OCI-M1 (cell line): ENCODE results near the gene MED22.
"Not testable (repeated sequence)": the region's sequence is repeated elsewhere in the genome, so short reads cannot be mapped to it uniquely, and the experiment has no call there.

Source experiments
- DNase-seq: peaks from one replicate; lab custom pipeline; 2025; lab: John Stamatoyannopoulos, UW

Gene MED22

DNA sequence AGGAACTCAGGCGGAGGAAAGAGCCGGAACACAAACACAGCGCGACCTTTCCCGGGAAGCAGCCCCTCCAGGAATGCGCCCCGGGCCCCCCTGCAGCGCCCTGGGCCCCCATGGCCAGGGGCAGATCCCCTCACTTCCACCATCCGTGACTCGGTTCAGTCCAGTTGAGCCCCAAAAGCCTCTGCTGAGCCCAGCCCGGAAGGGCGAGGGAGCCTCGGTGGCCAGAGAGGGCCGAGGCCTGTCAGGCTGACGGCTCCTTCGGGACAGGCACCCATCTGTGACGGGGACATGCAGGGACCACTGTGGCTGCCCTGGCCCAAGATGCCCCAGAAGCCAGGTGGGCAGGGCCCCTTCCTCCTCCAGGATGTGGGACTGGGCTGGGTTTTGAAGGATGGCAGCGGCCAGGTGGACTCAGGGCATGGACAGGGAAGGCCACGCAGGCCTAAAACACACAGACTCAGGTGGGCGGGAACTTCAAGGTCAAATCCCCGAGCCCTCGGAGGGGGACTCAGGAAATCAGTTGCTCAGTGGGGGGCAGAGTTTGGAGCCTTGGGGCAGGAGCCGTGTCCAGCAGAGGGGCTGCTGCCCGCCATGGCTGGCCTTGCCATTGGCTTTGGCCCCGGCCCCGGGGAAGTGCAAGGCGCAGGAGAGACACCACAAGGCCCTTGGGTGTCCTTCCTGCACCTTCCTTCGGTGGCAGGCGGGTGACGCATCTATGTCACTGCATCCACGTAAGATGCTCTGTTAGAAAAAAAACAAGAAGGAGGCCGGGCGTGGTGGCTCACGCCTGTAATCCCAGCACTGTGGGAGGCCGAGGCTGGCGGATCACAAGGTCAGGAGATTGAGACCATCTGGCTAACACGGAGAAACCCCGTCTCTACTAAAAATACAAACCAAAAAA, 43.2 kb downstream of the MED22 start:
- DNase-seq: no peak

DNA sequence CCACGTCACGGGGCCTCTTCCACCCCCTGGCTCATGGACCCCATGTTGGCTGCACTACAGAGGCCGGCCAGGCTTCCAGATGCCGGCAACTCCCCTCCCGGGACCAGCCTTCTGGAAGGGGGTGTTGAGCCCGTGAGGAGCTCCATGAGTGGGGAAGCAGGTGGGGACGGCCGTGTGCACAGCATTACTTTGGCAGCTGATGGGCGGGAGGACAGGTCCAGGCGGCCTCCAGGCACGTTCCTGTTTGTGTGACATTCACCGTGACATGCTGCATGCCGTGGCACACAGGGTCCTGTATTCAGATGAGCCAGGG, 43.8 kb downstream of the MED22 start:
- no peak for DNase-seq

DNA sequence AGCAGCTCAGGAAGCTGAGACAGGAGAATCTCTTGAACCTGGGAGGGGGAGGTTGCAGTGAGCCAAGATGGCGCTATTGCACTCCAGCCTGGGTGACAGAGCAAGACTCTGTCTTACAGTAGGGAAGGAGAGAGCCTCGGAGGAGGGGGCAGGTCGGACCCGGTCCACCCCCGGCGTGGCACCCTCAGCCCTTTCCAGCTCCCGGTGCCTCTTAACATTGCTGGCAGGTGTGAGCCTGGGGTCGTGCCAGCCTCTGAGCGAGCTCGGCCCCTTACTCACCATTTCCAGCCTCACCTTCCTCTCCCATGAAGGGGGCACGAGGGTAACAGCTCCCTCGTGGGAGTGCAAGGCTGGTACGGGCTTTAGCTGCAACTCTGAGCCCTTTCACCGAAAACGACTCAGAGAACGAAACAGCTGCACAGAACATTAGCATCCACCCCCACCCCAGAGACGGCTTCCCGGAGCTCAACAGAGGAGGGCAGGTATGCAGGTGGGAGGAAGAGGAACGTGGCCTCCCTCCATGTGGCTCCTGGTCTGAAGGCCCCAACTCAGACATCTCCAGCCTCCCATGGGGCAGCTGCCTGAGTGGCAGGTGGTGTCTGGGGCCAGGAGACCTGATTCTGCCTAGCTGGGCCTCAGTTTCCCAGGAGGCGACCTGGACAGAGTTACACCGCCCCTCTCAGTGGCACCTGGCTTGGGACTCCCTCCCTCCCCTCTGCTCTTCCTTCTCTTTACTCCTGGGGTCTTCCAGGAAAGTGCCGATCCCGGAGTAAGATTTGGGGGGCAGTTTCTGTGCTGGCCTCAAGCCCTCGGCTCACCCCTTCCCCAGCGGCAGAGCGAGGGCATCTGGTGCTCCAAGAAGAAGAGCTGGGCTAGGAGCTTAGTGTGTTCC, 44.4 kb downstream of the MED22 start:
- no peak for DNase-seq

DNA sequence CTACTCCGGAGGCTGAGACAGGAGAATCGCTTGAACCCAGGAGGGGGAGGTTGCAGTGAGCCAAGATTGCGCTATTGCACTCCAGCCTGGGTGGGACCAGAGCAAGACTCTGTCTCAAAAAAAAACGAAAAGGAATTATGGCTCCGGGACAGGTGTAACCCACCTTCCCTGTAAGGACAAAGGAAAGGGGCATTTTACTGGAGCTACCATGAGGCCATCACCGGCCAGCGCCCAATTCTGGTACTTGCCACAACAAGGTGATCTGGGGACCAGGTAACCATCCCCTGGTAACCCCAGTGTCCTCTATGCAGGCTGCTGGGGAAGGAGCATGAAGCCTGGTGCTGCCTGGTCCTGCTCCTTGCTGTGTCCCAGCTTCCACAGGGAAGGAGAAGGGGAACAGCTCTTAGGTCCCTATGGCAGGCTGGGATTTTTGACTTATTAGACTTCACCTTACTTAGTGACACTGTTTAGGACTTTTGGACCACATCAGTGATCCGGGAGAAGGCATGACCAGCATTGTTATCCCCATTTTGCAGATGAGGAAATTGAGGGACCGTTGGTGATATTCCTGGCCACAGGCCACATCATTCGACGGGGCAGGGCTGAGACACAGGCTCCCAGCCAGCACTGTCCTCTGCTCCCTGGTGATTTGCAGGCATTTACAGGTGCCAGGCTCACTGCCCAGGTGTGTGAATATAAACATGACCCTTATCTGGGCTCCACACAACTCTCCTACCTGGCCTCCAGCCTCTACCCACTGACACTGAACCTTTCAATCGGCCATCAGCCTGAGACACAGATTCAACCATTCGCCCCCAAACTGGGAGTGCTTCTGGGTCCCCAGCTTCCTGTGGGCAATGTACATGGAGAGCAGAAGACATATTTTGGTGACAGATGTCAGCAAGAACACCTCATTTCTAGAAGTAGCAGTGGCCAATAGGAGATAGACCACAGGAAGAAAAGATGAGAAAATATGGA, 46.4 kb downstream of the MED22 start:
- no peak for DNase-seq

DNA sequence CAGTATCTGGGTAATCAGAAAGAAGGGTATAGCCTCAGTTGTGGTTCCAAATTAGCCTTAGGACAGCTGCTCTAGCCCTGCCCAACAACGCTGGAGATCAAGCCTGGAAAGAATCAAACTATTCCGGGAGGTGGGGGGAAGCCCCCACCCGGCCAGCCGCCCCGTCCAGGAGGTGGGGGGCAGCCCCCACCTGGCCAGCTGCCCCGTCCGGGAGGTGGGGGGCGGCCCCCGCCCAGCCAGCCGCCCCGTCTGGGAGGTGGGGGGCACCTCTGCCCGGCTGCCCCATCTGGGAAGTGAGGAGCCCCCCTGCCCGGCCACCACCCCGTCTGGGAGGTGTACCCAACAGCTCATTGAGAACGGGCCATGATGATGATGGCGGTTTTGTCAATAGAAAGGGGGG, 47.9 kb downstream of the MED22 start:
- not testable (repeated sequence) for DNase-seq

DNA sequence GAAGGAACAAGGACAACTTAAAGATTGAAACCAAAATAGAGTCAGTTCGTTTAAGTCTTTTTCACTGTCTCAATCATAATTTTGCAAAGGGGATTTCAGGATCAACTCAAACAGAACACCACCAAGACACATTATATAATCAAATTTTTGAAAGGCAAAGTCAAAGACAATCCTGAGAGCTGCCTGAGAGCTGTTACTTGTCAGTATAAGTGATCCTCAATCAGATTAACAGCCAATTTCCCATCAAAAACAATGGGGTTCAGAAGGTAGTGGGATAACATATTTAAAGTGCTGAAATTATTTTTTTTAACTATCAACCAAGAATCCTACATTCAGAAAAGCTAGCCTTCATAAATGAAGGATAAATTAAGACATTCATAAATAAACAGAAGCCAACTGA, 53.7 kb downstream of the MED22 start:
- no peak for DNase-seq

DNA sequence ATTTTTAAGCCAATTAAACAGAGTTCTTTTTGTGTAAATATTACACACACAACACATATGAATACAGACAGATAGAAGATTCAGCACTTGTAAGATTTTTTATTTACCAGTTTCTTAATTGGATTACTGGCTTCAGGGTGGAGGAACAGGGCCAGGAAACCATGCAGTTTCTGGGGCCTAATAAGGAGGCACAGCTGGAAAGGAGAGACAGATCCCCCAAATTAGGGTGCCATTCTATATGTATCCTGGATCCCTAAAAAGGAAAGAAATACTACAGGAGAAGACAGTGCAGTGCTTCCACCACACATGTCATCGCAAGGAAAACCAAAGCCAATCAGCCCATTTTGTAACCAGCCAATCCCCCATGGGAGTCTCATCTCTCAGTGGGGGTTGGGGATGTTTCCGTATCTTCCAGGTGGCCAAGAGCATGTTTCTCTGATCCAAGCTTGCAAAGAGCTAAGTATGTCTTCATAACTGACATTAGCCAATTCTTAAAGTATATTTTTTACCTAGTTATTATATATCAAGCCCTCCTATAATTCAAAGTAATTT, 57.1 kb downstream of the MED22 start:
- peak; percentile 34 for DNase-seq
